Stimulated activated naive CD4-positive, alpha-beta T cell treated with Interleukin-2 at 50 U/mL for 16 hours (primary cell): ENCODE results near the gene DNAAF2.
"Not testable (repeated sequence)": the region's sequence is repeated elsewhere in the genome, so short reads cannot be mapped to it uniquely, and the experiment has no call there.

ENCODE experiments used
- DNase-seq: peaks from one replicate; lab custom pipeline; 2025; lab: John Stamatoyannopoulos, UW

Gene DNAAF2

DNA sequence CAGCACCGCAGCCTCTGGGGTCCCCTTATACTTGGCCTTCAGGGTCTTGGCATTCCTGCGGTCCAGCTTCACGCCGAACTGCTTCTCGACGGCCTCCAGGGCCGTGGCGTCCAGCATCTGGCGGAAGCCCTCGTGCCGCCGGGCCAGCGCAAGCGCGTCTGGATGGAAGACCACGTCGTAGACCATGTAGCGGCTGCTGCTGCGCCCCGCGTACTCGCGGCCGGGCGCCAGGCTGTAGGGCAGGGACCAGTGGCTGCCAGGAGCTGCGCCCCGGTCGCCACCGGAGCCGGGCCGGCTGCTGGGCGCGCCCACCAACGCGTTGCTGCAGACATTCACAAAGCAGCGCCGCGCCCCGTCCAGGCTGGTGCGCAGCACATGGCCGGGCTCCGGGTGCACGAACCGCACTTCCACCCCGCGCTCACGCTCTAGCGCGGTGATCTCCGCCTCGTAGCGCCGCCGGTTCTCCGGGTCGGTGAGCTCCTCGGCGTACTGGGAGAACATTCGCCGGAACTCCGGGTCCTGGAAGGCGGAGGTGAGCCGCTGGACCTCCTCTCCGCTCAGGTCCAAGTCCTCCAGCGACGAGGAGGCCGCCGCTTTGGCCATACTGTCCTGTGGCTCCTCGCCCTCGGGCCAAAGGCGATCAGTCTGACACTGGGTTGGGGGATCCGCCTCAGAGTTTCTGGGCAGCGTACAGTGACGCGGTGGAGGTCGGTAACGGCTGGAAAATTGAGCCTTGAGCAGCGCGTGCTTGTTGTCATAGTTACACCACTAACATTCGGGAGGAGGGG is at the start of gene DNAAF2:
TSS of gene DNAAF2 (minus strand) at position 698 of the 788 bp plus-strand sequence. CDS start at position 603, 95 bp downstream.
- DNase-seq = peak; percentile 58

- no peak for DNase-seq
Observed at GRCh38 chr14:49679271-49679670, 44.2 kb upstream of the DNAAF2 start.

DNA sequence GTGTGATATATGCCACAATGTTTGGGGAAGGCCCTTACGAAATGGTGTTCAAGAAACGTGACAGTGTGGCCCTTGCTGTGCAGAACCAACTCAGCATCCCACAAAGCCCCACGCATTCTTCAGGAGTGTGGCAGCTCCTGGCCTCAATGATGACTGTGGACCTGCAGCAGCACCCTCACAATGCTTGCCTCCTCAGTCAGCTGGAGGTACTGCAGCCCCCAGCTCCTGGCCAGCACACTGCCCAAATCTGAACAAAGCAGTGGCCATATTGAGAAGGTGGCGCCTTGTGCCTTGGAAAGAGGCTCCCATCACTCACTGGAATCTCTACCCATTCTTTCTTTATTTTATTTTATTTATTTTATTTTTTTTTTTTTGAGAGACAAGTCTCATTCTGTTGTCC is 42.6 kb upstream of the DNAAF2 start:
- no peak for DNase-seq

DNA sequence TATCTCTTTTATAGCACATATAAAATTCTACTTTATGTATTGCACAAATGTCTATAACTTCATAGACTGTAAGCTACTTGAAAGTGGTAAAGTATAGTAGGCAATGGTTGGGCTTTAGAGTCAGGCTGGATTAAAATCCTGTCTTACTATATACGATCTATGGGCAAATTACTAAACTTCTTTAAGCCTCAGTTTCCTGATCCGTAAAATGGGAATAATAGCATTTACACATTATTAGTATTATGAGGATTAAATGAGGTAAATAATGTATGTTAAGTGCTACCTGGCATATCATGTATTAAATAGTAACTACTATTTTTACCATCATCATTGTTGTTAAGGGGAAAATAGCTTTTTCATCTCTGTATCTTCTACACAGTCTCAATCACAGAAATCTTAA is 38.5 kb upstream of the DNAAF2 start:
- no peak for DNase-seq

DNA sequence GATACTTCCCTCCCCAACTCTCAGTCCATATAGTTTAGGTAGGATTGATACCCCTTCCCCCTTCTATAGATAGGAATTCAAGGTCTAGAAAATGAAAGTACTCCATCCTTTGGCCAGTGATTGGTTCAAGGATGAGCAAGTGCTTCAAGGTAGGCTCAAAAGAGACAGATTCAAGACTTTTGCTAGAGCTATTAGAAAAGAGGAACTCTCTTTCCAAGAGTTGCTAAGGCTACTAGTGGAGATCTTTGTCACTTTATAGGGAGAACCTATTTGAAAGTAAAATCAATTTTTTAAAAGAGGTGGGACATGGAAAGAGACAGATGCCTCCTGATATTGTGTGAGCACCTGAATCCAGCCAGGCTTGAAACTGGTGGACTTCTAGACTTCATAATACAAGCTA is 35.4 kb upstream of the DNAAF2 start:
- no peak for DNase-seq

- no peak for DNase-seq
Observed at GRCh38 chr14:49659526-49660455, 24.7 kb upstream of the DNAAF2 start.

DNA sequence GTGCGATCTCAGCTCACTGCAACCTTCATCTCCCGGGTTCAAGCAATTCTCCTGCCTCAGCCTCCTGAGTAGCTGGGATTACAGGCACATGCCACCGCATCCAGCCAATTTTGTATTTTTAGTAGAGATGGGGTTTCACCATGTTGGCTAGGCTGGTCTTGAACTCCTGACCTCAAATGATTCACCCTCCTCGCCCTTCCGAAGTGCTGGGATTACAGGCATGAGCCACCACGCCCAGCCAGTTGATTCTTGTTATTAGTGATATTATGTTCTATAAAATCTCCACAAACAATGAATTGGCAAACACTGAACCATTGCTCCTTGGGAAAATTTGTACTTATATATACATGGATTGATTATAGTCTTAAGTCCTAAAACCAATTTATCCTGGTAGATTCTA is 22.5 kb upstream of the DNAAF2 start:
- DNase-seq = not testable (repeated sequence)

DNA sequence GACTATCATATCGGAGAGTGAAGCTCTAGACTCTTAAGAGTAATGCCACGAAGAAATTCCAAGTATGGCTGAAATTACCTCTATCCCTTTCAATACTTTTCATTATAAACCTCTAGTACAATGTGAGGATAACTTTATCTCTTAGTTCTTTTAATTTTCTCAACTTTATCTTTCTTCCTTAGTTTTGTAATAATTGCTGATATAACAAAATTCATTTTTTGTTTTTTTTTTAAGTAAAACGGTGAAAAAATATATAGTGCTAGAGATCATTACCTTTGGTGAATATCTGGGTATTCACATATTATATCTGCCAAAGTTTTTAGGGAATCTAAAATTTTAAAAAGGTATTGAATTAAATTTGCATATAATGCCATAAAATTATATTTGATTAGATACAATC is 19.5 kb upstream of the DNAAF2 start:
- no peak for DNase-seq

GRCh38 chr14:49653508-49653907 is 18.5 kb upstream of the DNAAF2 start:
- DNase-seq = no peak

GRCh38 chr14:49642163-49642562 is 7.1 kb upstream of the DNAAF2 start:
- no peak for DNase-seq

GRCh38 chr14:49641697-49642129 is 6.7 kb upstream of the DNAAF2 start:
- DNase-seq = no peak

DNA sequence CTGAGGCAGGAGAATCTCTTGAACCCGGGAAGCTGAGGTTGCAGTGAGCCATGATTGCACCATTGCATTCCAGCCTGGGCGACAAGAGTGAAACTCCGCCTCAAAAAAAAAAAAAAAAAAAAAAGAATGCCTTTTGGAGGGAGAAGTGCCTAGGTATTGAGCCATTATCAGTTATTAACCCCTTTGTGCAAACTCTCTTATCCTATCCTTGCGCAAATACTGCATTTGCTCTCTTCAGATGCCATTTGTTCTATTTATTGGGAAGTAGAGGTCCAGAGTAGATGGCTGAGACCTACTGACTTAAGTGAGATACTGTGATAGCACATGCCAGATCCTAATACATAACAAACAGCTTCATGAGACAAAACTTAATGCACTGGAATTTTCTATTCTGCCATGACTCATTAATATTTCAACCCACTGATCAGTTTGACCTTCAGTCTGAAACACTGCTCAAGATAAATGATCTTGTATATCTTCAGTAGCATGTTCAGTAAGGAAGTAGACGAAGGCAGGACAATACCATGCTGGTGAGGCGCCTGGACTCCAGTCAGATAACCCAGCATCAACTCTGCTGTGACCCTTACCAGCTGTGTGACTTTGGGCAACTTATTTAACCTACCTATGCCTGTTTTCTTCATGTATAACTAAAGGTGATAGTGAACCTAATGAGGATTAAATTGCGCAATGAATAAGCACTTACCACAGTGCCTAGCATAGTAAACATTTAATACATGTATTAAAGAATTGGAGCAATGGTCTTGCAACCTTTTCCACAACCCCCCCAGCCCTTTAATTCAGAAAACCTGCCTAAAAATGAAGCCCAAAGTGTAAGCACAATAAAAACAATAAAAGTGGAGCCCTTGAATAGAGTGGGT is 5.7 kb upstream of the DNAAF2 start:
- DNase-seq = no peak

GRCh38 chr14:49637534-49638078 is 2.6 kb upstream of the DNAAF2 start:
- no peak for DNase-seq

DNA sequence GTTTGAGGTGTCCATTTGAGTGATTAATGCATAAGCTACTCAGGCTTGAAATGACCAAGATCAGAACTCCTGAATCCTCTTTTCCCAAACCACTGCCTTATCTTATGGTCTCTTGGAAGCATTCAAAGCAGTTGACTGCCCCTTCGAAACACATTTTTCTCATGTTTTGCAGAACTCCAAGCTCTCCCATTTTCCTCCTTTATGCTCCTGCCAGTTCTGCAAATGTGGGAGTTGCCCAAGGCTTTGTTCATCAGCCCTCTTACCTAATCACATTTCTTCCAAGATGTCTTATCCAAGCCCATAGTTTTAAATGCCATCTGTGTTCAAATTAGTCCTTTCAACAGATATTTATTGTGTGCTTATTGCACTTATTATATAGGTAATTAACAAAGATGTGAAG is 1.8 kb upstream of the DNAAF2 start:
- DNase-seq = no peak

DNA sequence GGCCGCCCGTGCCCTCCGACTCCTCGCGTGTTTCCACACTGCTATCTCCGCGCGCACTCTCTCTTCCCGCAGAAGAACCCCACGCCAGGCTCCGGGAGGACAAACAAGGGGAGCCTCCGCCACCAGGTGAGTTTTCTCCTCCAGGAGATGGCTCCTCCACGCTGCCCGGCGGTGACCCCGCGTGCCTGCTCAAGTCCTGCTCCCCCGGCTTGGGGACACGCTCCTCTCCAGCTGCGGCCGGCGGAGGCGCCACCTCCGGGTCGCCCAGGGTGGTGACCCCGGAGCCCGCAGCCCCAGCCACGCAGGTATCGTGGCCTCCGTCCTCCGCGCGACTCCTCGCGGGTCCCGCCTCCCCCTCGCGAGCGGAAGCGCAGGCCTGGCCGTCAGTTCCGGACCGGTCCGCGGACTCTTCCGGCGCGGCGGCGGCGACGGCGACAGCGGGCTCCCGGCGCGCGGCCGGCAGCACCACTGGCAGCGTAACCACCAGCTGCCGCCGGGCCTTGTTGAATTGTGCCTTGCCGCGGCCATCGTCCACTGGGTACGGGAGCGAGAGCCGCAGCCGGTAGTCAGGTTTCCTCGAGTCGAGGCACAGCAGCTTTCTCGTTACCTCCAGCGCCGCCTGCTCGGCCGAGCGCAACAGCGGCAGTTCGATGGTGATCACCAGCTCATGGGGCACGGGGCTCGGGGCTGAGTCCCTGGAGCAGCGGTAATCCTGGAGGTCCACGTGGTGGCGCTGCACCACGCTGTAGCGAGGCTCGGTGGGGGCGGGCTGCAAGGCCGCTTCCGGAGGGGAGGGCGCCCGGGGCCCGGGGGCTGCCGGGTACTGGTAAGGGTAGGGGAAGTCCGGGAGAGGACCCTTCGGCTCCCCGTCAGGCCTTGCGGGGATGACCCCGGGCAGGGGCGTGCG is 1.2 kb downstream of the DNAAF2 start:
- peak; percentile 91 for DNase-seq

DNA sequence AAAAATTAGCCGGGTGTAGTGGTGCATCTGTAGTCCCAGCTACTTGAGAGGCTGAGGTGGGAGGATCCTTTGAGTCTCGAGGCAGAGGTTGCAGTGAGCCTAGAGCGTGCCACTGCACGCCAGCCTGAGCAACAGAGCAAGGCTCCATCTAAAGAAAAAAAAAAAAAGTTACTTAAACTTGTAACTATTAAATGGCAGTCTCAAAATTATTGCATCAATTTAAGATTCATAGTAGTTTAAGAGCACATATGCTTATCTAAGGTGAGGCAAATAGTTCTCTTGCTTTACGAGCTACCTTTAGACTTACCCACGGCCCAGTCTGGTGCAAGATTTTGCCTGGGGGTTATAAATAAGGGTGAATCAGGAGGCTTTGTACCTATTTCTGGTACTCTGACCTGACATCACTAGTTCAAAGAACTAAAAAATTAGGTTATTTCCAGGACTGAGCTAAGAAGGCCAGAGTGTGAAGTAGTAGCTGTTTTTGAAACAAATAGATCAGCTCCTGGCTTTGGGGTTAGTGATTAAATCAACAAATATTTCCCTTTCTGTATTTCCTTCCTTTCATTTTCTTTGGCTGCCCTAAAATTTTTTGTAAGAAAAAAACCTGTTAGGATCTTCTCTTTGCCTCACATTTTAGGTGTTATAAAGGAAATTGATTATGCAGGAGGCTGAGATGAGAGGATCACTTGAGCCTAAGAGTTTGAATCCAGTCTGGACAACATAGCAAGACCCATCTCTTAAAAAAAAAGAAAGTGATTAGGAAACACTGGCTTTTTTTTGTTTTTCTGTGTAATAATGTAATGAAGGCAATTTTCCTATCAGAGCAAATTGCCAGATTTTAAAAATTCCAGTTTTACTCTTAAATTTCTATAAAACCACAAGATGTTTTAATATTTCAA is 10.9 kb downstream of the DNAAF2 start:
- peak; percentile 6 for DNase-seq

DNA sequence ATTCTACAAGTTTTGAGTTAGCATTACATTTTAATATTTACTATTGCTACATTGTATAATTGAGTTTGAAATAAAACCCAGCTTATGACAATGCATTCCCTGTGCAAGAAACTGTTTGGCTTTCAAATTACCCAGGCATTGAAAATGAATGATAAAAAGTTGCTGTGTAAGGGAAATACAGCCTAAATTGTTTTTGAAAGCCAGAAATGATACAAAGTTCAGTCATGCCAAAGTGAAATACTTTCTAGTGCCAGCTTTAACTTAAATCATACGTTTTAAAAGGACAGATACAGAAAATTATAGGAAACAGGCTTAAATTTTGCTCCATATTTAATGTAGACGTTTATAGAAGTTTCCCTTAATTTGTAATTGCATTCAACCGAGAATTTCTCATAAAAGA is 11.7 kb downstream of the DNAAF2 start:
- no peak for DNase-seq

DNA sequence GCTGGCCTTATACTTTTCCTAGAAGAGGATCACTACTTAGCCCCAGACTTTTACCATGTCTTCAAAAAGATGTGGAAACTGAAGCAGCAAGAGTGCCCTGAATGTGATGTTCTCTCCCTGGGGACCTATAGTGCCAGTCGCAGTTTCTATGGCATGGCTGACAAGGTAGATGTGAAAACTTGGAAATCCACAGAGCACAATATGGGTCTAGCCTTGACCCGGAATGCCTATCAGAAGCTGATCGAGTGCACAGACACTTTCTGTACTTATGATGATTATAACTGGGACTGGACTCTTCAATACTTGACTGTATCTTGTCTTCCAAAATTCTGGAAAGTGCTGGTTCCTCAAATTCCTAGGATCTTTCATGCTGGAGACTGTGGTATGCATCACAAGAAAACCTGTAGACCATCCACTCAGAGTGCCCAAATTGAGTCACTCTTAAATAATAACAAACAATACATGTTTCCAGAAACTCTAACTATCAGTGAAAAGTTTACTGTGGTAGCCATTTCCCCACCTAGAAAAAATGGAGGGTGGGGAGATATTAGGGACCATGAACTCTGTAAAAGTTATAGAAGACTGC is 12.9 kb downstream of the DNAAF2 start:
- no peak for DNase-seq
